ENCODE results near the gene BMERB1.

DNA sequence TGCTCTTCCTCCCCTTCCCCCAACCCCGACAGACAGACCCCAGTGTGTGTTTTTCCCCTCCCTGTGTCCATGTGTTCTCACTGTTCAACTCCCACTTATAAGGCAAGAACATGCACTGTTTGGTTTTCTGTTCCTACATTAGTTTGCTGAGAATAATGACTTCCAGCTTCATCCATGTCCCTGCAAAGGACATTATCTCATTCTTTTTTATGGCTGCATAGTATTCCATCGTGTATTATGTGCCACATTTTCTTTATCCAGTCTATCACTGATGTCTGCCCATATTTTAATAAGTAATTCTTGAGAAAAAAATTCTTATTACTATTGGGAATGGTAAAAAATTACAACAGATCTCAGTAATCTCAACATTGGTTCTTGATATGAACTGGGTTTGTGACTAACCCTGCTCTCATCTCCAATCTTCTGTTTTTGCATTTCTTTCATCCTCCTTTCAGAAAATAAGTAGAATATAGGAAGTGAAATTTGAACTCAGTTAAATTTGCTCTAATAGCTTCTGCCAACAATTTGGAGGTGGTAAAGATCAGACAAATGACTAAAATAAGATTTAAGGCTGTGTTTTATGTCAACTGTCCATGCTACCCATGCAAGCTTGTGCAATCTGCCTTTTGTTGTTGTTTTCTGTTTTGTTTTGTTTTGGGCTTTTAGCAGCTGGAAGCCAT, 197.5 kb downstream of the BMERB1 start:
- TF ChIP-seq EZH2 (IDR thresholded peaks at IDR 0.05; ENCODE audit: low read length, unreplicated experiment) (no peak), EZH2phosphoT487 (IDR thresholded peaks at IDR 0.05; ENCODE audit: borderline replicate concordance, low read length) (no peak)
- TF ChIP-seq, protein P1, sequence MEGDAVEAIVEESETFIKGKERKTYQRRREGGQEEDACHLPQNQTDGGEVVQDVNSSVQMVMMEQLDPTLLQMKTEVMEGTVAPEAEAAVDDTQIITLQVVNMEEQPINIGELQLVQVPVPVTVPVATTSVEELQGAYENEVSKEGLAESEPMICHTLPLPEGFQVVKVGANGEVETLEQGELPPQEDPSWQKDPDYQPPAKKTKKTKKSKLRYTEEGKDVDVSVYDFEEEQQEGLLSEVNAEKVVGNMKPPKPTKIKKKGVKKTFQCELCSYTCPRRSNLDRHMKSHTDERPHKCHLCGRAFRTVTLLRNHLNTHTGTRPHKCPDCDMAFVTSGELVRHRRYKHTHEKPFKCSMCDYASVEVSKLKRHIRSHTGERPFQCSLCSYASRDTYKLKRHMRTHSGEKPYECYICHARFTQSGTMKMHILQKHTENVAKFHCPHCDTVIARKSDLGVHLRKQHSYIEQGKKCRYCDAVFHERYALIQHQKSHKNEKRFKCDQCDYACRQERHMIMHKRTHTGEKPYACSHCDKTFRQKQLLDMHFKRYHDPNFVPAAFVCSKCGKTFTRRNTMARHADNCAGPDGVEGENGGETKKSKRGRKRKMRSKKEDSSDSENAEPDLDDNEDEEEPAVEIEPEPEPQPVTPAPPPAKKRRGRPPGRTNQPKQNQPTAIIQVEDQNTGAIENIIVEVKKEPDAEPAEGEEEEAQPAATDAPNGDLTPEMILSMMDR (conservative IDR thresholded peaks at IDR 0.05; ENCODE audit: low read depth, low read length) = no peak
